Muscle layer of duodenum (tissue), 2 donors: ENCODE results near the gene C3orf20.

ENCODE experiments used
- H3K27ac ChIP-seq: one replicate; pipeline ENCODE4 v1.7.0; 2013; ENCODE audit warnings: mild to moderate bottlenecking, low read length
- H3K27me3 ChIP-seq: one replicate; pipeline ENCODE4 v1.7.0; 2013; ENCODE audit warnings: low read depth, mild to moderate bottlenecking, control low read depth, low read length
- H3K36me3 ChIP-seq, 2 donors: one replicate each; pipeline ENCODE4 v1.7.0; 2013; ENCODE audit warnings: low read length in 2 of 2, control low read depth in 1 of 2, mild to moderate bottlenecking in 1 of 2; ENCODE audit not compliant: insufficient read depth in 2 of 2, control insufficient read depth in 1 of 2
- H3K4me1 ChIP-seq, 2 donors: one replicate each; pipeline ENCODE4 v1.7.0; 2013; ENCODE audit warnings: low read length in 2 of 2, mild to moderate bottlenecking in 2 of 2, control low read depth in 1 of 2, moderate library complexity in 1 of 2; ENCODE audit not compliant: insufficient read depth in 2 of 2, control insufficient read depth in 1 of 2
- H3K4me3 ChIP-seq, 2 donors: one replicate each; pipeline ENCODE4 v1.7.0; 2013; ENCODE audit warnings: low read length in 2 of 2, low read depth in 1 of 2, mild to moderate bottlenecking in 1 of 2
- H3K9me3 ChIP-seq, 2 donors: one replicate each; pipeline ENCODE4 v1.7.0; 2013; ENCODE audit warnings: low read length in 2 of 2, control low read depth in 1 of 2, mild to moderate bottlenecking in 1 of 2; ENCODE audit not compliant: control insufficient read depth in 1 of 2
- donor health status: healthy.

The C3orf20 gene

DNA sequence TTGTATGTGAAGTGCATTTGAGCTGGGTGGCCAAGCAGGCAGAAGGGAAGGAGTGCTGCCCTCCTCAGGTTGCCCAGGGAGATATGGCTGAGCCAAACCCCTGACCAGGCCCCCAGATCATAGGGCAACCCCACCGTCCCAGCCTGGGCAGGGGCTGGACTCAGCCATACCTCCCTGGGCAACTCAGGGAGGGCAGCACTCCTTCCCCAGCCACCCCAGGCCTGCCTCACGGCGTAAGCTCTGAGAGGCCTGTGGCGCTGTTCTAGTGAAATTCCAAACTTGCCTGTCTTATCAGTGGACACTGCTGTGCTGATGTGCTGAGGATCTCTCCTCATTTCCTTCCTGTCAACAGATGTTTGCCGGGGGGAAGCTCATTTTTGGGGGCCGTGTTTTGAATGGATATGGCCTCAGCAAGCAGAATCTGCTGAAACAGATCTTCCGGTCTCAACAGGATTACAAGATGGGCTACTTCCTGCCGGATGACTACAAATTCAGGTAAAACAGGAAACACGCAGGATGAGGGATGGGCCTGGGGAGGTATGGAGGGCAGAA is 86.3 kb downstream of the C3orf20 start:
- Histone ChIP-seq H3K27ac (no peak overlapping the region), H3K4me1 (no peaks in the 10 kb centered on the region)

GRCh38 chr3:14761866-14762265 is 86.9 kb downstream of the C3orf20 start:
- H3K9me3 ChIP-seq = no peaks in the 10 kb centered on the region
- no peaks in the 10 kb centered on the region for H3K4me1 ChIP-seq
- H3K27ac ChIP-seq = no peak overlapping the region
- no peaks in the 10 kb centered on the region for H3K36me3 ChIP-seq
- no peak overlapping the region for H3K4me3 ChIP-seq
- H3K27me3 ChIP-seq = no peaks in the 10 kb centered on the region

More for the DNA sequence above, 86.3 kb downstream of the C3orf20 start:
- Histone ChIP-seq H3K9me3 (no peaks in the 10 kb centered on the region), H3K27me3 (no peaks in the 10 kb centered on the region), H3K36me3 (no peaks in the 10 kb centered on the region), H3K4me3 (no peak overlapping the region)

- no peaks in the 10 kb centered on the region for H3K4me1 ChIP-seq
- H3K4me3 ChIP-seq = no peak overlapping the region
- H3K27me3 ChIP-seq = no peaks in the 10 kb centered on the region
- no peaks in the 10 kb centered on the region for H3K36me3 ChIP-seq
- H3K27ac ChIP-seq = no peak overlapping the region
- no peaks in the 10 kb centered on the region for H3K9me3 ChIP-seq
These were observed 87.8 kb downstream of the C3orf20 start for GRCh38 chr3:14762701-14763100.

DNA sequence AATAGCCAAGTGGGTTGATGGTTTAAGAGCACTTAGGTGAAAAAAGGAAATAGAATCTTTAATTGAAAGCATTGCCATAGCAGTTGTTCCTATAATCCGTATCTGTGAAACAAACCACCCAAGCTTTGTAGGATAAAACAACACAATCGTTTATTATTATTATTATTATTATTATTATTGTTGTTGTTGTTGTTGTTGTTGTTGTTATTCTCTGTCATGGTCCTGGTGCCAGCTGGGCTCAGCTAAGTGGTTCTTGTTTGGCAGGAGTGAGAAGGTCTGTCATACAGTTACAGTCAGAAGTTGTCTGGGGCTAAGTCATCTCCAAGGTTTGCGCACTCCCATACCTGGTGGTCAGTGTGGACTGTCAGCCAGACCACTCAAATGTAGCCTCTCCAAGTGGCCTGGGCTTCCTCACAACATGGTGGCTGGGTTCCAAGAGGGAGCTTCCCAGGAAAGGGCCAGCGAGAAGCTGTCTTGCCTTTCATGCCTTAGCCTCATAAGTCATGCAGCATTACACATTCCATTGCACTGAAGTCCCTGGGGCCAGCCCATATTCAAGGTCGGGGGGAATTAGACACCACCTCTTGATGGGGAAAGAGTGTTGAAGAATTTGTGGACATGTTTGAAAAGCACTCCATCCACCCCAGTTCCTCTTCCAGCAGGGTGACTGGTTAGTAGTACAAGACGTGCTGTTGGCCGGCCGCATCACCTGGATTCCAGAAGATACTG is 89.6 kb downstream of the C3orf20 start:
- Histone ChIP-seq H3K9me3 (no peaks in the 10 kb centered on the region), H3K36me3 (no peaks in the 10 kb centered on the region), H3K4me3 (no peak overlapping the region), H3K4me1 (no peaks in the 10 kb centered on the region), H3K27me3 (no peaks in the 10 kb centered on the region), H3K27ac (no peak overlapping the region)

DNA sequence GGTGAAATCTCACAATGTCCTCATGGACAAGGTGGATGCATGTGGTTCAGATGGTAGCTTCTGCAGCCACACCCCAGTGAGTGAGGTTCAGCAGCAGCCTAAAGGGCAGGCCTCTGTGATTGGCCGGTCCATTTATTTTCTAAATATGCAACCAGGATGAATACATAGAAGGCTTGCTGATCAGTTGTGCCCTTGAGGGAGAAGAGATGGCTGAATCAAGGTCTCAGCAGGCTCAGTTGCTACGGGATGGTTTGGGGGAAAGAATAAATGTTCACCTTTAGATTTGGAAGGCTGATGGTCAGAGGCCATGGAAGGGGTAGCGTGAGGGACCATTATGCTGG is 90.1 kb downstream of the C3orf20 start:
- no peaks in the 10 kb centered on the region for H3K36me3 ChIP-seq
- H3K9me3 ChIP-seq = no peaks in the 10 kb centered on the region
- no peak overlapping the region for H3K4me3 ChIP-seq
- H3K4me1 ChIP-seq = no peaks in the 10 kb centered on the region
- no peaks in the 10 kb centered on the region for H3K27me3 ChIP-seq
- H3K27ac ChIP-seq = no peak overlapping the region

DNA sequence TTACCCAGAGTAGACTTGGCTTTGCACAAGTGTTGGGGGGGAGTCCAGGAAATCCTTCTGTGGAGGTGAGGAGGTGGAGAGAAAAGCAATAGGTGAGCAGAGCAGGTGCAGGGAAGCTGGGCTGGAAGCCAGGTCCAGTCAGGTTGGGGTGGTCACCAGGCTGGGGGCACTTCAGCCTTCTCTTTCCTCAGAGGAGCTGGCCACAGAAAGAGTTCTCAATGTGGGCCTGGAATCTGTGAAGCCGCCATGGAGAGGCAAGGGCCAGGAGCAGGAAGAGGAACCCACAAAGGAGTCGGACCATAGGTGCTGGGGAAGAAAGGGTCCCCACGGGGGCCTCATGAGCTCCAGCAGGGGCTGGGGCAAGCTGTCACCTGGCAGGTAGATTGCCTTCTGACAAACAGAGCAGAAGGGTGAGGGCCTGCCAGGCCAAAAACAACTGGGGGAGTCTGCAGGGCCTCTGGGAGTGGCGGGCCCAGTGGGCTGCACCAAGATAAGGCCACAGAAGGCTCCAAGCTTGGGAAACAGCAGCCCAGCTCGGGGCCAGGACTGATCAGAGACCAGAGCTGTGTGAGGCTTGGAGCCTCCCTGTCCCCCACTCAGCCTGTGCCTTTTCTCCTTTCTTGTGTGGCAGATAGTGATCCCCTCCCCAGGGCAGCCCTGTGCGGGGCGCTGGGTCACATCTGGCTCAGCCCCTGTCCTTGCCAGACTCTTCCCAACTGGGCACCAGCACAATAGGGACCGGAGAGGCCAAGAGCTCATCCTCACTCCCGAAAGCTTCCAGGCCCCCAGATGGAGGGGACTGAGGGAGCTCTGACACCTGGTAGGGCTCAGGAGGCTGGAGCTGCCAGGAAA is 90.9 kb downstream of the C3orf20 start:
- Histone ChIP-seq H3K4me3 (no peak overlapping the region), H3K27ac (no peak overlapping the region), H3K27me3 (no peaks in the 10 kb centered on the region), H3K4me1 (no peaks in the 10 kb centered on the region), H3K9me3 (no peaks in the 10 kb centered on the region), H3K36me3 (no peaks in the 10 kb centered on the region)

GRCh38 chr3:14766428-14767244 is 91.7 kb downstream of the C3orf20 start:
- no peak overlapping the region for H3K4me3 ChIP-seq
- H3K27ac ChIP-seq = no peak overlapping the region
- no peaks in the 10 kb centered on the region for H3K4me1 ChIP-seq
- H3K27me3 ChIP-seq = no peaks in the 10 kb centered on the region
- no peaks in the 10 kb centered on the region for H3K36me3 ChIP-seq
- no peaks in the 10 kb centered on the region for H3K9me3 ChIP-seq

- Histone ChIP-seq H3K27me3 (no peaks in the 10 kb centered on the region), H3K9me3 (no peaks in the 10 kb centered on the region), H3K4me1 (no peaks in the 10 kb centered on the region), H3K36me3 (no peaks in the 10 kb centered on the region), H3K27ac (no peak overlapping the region), H3K4me3 (no peak overlapping the region)
These were observed 92.5 kb downstream of the C3orf20 start for GRCh38 chr3:14767245-14768051.

GRCh38 chr3:14768182-14768790 is 93.3 kb downstream of the C3orf20 start:
- Histone ChIP-seq H3K36me3 (no peaks in the 10 kb centered on the region), H3K27ac (no peak overlapping the region), H3K4me3 (no peak overlapping the region), H3K27me3 (no peaks in the 10 kb centered on the region), H3K4me1 (no peaks in the 10 kb centered on the region), H3K9me3 (no peaks in the 10 kb centered on the region)

DNA sequence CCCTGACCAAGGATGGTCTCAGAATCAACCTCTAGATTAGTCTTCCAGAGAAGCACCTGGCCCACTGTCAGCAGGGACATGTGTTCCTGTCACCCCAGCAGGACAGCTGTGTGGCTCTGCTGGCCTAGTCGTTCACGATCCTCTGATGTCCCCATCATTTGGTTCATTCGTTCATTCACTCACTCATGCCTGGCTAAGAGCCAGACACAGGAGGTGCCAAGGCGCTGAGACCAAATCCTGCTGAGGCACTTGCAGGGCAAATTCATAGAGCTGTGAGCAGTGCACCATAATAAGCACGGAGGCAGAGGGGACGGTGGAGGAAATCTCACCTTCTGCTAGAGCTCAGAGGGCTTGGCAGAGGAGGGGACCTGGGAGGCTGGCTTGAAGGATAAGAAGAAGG is 93.9 kb downstream of the C3orf20 start:
- no peaks in the 10 kb centered on the region for H3K9me3 ChIP-seq
- no peaks in the 10 kb centered on the region for H3K27me3 ChIP-seq
- no peaks in the 10 kb centered on the region for H3K4me1 ChIP-seq
- H3K36me3 ChIP-seq = no peaks in the 10 kb centered on the region
- no peak overlapping the region for H3K27ac ChIP-seq
- H3K4me3 ChIP-seq = no peak overlapping the region
